Fibroblast of pulmonary artery (primary cell): ENCODE data around the gene PCP4L1.

ENCODE experiments used
- DNase-seq: peaks from one replicate; pipeline ENCODE4 v3.0.0-alpha.2; 2010; ENCODE audit warnings: low read depth
- H3K4me3 ChIP-seq: replicated peaks from 2 replicates; pipeline ENCODE4 v1.5.1; 2011; ENCODE audit warnings: low read depth, mild to moderate bottlenecking, control low read depth, low read length, moderate library complexity
- CTCF ChIP-seq: IDR thresholded peaks from 2 replicates; pipeline ENCODE4 v1.5.1; 2011; ENCODE audit warnings: mild to moderate bottlenecking, control low read depth, low read length, inconsistent platforms; ENCODE audit errors: missing control alignments

The PCP4L1 gene

GRCh38 chr1:161273402-161273801, 14.9 kb downstream of the PCP4L1 start:
- H3K4me3 ChIP-seq, result no peak overlapping the region
- no peak for DNase-seq
- TF ChIP-seq CTCF, result no peak

- DNase-seq, result no peak
- TF ChIP-seq CTCF, result no peak
- no peak overlapping the region for H3K4me3 ChIP-seq
These were observed 16.3 kb downstream of the PCP4L1 start for GRCh38 chr1:161274874-161275273.

- no peak overlapping the region for H3K4me3 ChIP-seq
- no peak for TF ChIP-seq CTCF
- DNase-seq, result no peak
These were observed 24.4 kb downstream of the PCP4L1 start for GRCh38 chr1:161282991-161283390.

GRCh38 chr1:161285113-161285512, 26.6 kb downstream of the PCP4L1 start:
- TF ChIP-seq CTCF, result no peak
- no peak overlapping the region for H3K4me3 ChIP-seq
- DNase-seq, result no peak

GRCh38 chr1:161285521-161285920, 27.0 kb downstream of the PCP4L1 start:
- DNase-seq, result no peak
- TF ChIP-seq CTCF, result no peak
- no peak overlapping the region for H3K4me3 ChIP-seq

GRCh38 chr1:161287482-161288054, 29.0 kb downstream of the PCP4L1 start:
- H3K4me3 ChIP-seq, result no peak overlapping the region
- no peak for DNase-seq
- no peak for TF ChIP-seq CTCF

GRCh38 chr1:161290779-161291178, 32.2 kb downstream of the PCP4L1 start:
- DNase-seq, result no peak
- TF ChIP-seq CTCF, result no peak
- H3K4me3 ChIP-seq, result no peak overlapping the region
